Activated CD4-positive, alpha-beta T cell treated with anti-CD3 and anti-CD28 coated beads, Interleukin-2, amount 50 U/mL, for 4 hours (primary cell): ENCODE data around the gene ZNF225.
"Not testable (repeated sequence)": the region's sequence is repeated elsewhere in the genome, so short reads cannot be mapped to it uniquely, and the experiment has no call there.

Experiments used
- DNase-seq, 2 experiments: peaks; one replicate each; pipeline ENCODE4 v3.0.0-alpha.2; 2020

Gene ZNF225

DNA sequence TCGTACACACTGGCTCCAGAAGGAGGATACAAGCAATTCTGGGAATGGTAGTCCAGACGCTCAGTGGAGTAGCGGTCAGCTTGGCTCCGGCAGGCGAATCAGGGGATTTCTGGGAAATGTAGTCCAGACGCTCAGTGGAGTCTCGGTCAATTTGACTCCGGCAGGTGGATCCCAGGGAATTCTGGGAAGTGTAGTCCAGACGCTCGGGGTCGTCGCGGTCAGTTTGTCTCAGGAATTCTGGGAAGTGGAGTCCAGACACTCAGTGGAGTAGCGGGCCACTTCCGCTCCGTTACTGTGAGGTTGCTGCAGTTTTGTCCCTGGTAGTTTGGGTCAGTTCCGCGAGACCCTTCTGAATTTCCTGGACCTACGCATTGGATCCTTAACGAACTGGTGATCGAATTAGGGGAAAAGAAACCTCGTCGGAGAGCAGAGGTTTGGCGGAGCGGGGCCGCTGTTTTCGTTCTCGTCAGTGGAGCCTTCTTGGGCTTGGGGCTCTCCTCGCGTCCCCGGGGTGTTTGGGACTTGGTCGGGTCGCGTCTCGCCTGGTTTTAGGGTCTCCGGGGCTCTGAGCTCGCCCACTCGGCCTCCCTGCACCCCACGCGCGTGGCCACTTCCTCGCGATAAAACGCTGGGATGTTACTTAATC is at the start of gene ZNF225:
ZNF225 (plus strand) TSS at position 262 of the 646 bp plus-strand sequence. CDS start 2,429 bp downstream, outside the sequence.
- peak; percentile 75 to 77 for DNase-seq

DNA sequence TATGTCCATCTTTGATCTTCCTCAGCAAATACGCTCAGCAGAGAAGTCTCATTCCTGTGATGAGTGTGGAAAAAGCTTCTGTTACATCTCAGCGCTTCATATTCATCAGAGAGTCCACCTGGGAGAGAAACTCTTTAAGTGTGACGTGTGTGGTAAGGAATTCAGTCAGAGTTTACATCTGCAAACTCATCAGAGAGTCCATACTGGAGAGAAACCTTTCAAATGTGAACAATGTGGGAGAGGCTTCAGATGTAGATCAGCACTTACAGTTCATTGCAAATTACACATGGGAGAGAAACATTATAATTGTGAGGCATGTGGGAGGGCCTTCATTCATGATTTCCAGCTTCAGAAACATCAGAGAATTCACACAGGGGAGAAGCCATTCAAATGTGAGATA is 46.9 kb upstream of the ZNF225 start:
- no peak for DNase-seq

DNA sequence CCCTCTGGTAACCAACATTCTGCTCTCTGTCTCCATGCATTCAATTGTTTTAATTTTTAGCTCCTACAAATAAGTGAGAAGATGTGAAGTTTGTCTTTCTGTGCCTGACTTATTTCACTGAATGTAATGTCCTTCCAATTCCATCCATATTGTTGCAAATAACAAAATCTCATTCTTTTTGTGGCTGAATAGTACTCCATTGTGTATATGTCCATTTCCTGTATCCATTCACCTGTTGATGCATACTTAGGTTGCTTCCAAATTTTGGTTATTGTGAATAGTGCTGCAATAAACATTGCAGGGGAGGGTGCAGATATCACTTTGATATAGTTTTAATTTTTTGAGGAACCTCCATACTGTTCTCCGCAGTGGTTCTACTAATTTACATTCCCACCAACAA is 43.8 kb upstream of the ZNF225 start:
- DNase-seq: no peak

DNA sequence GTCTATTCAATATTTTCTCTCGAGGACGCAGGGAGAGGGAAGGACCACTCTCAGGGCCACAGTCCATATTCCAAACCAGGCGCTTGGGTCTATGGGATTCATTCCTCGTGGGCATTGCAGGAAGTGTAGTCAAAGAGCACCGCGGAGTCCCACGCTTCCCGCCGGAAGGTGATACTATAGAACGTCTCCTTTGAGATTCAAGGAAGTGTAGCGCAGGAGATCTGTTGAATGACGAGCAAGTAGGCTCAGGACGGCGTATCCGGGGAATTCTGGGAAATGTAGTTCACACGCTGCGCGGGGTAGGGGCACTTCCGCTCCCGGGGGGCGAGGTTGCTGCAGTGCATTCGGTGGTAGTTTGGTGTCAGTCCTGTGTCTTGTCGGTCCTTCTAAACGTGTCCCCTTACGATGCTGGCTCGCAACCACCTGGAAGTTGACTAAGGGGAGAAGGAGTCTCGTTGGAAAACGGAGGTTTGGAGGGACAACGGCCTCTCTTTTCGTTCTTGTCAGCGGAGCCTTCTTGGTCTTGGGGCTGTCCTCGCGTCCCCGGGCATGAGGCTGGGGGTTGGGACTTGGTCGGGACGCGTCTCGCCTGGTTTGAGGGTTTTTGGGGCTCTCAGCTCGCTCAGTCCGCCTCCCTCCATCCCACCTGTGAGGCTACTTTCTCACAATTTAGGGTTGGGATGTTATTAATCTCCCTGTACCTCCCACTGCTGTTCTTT is 41.2 kb upstream of the ZNF225 start, which contains the start of gene ZNF284:
ZNF284 (plus strand) TSS at position 336 of the 719 bp plus-strand sequence. CDS start 4,231 bp downstream, outside the sequence.
- DNase-seq: peak; percentile 80

DNA sequence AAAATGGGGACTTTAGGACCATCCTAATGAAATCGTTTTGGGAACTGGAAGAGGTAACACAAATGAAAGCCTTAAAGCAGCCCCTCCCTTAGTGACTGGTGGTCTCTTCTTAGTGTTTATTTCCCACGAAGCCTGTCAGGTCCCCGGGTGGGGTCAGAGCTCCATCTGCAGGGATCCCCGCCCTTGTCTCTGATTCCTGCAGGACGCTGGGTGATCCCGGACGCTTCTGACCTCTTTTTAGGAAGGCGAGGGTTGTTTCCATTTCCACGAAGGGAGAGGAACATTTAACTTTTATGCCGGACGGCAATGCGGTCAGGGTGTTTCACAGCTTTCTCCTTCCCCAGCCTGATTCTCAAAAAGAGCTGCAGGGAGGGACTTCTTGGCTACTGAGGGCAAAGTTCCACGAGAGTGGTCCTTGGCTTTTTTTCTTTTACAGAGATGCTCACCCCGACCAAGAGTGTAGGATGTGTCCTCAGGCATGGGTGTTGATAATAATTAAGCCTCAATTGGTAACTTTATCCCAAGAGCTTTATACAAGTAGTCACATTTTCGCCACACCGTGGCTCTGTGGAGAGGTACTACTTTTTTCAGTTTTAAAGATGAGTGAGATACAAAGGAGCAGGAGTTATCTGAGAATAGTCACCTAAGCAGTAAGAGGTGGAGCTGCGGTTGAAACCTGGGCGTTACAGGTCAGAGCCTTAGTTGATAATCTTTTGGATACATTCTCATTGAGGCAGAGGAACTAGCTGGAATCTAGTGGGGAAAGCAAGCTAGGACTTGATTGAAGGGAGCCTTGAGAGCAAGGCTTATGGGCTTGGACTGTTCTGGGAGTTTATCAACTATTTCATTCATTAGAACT is 40.4 kb upstream of the ZNF225 start:
- DNase-seq: no peak

DNA sequence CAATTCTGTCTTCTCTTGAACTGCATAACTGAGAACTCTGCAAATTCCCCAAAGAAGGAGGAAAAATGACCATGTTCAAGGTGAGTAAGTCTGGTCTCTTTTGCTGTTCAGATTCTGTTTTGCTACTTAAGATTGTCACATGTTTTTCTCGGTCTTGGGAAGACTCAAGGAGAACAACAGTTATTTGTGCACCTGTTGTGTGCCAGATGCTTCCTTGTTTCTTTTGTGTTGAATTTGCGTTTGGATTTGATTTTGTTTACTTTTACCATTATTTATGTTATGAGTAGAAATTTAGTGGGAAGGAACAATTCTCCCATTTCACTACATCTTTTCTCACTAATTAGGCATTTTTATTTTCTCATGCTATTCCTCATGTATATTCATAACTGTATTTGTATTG is 36.9 kb upstream of the ZNF225 start:
- DNase-seq: no peak

DNA sequence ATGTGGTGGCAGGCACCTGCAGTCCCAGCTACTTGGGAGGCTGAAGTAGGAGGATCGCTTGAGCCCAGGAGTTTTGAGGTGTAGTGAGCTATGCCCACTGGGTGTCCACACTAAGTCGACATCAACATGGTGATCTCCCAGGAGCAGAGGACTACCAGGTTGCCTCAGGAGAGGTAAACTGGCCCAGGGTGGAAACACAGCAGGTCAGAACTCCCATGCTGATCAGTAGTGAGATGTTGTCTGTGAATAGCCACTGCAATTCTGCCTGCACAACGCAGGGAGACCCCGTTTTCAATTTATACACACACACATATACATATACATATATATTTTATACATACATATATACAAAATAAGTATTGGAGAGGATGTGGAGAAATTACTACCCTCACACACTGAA is 21.1 kb upstream of the ZNF225 start:
- DNase-seq: no peak

DNA sequence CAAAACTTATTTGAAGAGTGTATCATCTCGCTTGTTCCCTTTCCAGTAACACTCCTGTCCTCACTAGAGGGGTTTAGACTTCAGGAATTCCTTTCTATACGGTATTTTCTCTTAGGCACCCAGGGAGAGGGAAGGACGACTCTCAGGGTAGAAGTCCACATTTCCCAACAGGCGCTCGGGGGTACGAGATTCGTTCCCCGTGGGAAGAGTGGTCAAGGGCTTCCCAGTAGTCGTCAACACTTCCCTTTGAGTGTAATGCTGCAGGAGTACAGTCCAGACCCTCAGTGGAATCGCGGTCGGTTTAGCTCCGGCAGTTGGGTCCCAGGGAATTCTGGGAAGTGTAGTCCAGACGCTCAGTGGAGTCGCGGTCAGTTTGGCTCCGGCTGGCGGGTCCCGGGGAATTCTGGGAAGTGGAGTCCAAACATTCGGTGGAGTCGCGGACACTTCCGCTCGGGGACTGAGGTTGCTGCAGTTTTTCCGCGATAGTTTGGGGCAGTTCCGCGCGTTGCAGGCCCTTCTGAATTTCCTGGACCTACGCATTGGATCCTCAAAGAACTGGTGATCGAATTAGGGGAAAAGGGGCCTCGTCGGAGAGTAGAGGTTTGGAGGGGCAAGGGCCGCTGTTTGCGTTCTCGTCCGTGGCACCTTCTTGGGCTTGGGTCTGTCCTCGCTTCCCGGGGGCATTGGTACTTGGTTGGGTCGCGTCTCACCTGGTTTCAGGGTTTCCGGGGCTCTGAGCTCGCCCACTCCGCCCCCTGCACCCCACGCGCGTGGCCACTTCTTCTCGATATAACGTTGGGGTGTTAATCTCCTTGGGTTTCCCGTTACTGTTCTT is 19.1 kb upstream of the ZNF225 start, which contains the start of gene ZNF224:
ZNF224 (plus strand) TSS at position 431 of the 835 bp plus-strand sequence. CDS start 3,513 bp downstream, outside the sequence.
- peak; percentile 73 to 74 for DNase-seq

DNA sequence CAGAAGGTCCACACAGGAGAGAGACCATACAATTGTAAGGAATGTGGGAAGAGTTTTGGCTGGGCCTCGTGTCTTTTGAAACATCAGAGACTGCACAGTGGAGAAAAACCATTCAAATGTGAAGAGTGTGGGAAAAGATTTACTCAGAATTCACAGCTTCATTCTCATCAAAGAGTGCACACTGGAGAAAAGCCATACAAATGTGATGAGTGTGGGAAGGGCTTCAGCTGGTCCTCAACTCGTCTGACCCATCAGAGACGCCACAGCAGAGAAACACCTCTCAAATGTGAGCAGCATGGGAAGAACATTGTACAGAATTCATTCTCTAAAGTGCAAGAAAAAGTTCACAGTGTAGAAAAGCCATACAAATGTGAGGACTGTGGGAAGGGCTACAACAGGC is 5.4 kb upstream of the ZNF225 start:
- no peak for DNase-seq

DNA sequence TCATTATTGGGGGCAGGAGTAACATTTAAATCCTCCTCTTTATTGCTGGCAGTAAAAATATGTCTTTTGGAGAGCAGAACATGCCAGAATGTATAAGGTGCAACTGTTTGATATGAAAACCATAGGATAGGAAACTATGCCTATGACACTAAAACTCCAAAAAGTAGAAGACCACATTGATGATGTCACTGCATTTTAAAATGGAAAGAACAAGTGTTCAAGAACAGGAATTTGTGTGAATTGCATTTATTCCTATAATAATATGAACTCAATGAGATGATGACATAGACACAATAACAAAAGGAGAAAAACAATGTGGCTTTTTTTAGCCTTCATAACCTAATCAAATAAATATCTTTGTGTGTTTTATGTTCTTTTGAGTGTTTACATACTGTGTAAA is 3.7 kb upstream of the ZNF225 start:
- no peak for DNase-seq

DNA sequence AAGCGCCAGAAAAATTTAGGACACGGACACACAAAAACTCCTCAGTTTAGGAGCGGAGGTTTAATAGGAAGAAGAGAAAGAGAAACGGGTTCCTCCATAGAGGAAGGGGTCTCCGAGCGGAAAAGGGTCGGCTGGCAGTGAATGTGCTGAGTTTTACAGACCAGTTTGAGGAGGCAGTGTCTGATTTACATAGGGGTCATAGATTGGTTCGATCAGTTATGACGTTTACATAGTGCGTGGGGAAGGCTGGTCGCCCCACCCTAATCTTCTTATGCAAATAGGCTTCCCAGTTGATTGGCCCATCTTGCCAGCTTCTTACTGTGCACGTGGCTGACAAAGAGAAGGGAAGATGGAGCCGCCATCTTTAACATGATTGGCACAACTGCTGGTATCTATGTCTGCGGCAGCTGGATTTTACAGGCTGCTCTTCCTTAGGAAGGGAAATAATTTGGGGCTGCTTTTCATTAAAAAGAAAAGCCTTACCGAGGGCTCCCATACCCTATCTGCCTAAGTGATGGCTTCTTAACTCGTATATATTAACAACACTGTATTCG is 1.2 kb upstream of the ZNF225 start:
- no peak for DNase-seq

DNA sequence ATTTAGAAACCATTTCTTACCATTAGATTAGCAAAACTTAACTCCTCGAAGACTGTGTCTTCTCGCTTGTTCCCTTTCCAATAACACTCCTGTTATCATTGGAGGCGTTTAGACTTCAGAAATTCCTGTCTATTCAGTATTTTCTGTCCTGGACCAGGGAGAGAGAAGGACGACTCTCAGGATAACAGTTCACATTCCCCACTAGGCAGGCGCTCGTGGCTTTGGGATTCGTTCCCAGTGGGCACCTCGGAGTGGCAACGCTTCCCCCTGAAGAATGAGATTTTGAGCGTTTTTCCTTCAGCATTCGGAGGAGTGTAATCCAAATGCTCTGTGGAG is 429 bp upstream of the ZNF225 start:
- DNase-seq: no peak

DNA sequence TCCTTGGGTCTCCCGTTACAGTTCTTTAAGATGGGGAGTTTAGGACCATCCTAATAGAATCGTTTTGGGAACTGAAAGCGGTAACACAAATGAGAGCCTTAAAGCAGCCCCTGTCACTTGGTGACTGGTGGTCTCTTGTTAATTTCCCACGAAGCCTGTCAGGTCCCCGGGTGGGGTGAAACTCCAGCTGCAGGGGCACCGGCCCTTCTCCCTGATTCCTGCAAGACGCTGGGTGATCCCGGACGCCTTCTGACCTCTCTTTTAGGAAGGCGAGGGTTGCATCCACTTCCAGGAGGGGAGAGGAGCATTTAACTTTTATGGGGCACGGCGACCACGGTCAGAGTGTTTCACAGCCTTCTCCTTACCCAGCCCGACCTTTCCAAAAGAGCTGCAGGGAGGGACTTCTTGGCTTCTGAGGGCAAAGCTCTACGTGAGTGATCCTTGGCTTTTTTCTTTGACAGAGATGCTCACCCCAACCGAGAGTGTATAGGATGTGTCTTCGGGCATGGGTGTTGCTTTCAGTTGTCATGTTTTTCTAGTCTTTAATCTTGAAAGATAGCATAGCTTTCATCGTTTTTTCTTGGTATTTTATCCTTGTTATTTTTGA is 688 bp downstream of the ZNF225 start:
- no peak for DNase-seq

DNA sequence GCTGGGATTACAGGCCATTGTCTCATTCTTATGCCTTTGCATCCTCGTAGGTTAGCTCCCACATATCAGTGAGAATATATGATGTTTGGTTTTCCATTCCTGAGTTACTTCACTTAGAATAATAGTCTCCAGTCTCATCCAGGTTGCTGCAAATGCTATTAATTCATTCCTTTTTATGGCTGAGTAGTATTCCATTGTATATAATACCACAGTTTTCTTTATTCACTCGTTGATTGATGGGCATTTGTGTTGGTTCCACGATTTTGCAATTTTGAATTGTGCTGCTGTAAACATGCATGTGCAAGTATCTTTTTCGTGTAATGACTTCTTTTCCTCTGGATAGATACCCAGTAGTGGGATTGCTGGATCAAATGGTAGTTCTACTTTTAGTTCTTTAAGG is 8.0 kb downstream of the ZNF225 start:
- DNase-seq: not testable (repeated sequence)

DNA sequence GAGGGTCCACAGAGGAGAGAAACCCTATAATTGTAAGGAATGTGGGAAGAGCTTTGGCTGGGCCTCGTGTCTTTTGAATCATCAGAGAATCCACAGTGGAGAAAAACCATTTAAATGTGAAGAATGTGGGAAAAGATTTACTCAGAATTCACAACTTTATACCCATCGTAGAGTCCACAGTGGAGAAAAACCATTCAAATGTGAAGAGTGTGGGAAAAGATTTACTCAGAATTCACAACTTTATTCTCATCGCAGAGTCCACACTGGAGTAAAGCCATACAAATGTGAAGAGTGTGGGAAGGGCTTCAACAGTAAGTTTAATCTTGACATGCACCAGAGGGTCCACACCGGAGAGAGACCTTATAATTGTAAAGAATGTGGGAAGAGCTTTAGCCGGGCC is 18.8 kb downstream of the ZNF225 start:
- no peak for DNase-seq

DNA sequence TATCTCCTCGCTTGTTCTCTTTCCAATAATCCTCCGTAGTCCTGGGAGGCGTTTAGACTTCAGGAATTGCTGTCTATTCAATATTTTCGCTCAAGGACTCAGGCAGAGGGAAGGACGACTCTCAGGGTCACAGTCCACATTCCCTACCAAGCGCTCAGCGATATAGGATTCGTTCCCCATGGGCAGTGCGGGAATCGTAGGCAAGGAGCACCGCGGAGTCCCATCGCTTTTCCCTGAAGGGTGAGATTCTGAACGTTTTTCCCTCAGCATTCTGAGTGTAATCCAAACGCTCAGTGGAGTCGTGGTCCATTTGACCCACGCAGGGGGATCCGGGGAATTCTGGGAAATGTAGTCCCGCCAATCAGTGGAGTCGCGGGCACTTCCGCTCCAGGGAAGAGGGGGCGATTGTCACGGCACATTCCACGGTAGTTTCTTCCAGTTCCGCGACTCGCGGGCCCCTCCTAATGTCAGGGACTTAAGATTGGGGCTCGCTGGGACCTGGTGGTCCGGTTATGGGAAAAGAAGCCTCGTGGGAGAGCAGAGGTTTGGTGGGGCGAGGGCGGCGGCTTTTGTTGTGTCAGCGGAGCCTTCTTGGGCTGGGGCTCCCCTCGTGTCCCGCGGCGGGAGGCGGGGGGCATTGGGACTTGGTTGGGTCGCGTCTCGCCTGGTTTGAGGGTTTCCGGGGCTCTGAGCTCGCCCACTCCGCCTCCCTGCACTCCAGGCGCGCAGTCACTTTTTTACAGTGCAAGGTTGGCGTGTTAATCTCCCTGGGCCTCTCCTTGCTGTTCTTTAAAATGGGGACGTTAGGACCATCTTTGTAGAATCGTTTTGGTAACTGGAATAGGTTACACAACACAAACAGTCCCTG is 28.2 kb downstream of the ZNF225 start, which contains the start of gene ZNF234:
ZNF234 (plus strand) TSS at position 364 of the 868 bp plus-strand sequence. CDS start 3,079 bp downstream, outside the sequence.
- DNase-seq: peak; percentile 68

DNA sequence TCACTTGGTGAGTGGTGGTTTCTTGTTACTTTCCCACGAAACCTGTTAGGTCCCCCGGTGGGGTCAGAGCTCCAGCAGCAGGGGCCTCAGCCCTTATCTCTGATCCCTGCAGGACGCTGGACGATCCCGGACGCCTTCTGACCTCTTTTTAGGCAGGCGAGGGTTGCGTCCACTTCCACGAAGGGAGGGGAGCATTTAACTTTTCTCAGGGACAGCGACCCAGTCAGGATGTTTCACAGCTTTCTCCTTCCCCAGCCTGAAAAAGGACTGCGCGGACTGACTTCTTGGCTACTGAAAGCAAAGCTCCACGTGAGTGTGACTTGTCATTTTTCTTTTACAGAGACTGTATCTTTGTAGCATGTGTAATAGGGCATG is 28.8 kb downstream of the ZNF225 start:
- DNase-seq: no peak

DNA sequence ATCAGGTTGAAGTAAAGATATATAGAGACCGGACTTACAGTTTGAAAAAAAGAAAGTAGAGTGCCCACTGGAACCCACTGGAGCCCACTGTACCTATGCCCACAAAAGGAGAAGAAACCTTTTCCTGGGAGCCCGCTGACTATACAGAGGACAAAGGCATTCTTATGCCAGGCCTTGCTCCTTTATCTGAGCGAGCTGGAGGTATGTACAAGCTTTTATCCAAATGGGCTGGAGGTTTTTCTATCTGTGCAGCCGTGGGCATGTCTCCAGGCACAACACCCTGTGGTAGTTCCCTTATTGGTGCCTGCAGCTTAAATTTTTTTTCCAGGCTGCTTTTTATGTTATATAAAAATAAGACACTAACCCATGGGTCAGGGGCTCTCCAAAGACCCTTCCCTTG is 36.6 kb downstream of the ZNF225 start:
- DNase-seq: no peak

DNA sequence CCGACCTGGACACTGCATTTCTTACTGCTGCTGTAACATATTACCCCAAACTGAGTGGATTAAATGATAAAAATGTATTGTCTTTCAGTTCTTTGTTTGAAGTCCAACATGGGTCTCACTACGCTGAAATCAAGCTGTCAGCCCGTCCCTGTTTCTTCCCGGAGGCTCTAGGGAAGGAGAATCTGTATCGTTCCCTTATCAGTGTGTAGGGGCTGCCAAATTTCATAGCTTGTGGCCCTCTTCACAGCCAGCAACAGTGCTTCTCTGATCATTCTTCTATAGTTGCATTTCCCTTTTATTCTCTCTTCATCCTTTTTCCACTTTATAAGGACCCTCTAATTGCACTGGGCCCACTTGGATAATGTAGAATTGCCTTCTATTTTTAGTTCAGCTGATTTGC is 38.3 kb downstream of the ZNF225 start:
- DNase-seq: no peak

DNA sequence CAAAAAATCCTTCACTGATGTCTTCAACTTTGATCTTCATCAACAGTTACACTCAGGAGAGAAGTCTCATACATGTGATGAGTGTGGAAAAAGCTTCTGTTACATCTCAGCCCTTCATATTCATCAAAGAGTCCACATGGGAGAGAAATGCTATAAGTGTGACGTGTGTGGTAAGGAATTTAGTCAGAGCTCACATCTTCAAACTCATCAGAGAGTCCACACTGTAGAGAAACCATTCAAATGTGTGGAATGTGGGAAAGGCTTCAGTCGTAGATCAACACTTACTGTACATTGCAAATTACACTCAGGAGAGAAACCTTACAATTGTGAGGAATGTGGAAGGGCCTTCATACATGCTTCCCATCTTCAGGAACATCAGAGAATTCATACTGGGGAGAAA is 43.3 kb downstream of the ZNF225 start:
- DNase-seq: no peak

DNA sequence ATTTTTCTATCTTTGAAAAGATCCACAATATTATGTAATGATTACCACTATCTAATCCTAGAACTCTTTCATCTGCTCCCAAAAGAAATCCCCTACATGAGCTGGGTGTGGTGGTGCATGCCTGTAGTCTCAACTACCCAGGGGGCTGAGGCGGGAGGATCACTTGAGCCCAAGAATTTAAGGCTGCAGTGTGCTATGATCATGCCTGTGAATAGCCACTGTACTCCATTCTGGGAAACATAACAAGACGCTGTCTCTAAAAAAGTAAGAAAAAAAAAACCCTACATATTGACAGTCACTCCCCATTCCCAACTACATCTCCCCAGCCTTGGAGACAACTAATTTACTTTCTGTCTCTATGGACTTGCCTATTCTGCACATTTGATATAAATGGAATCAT is 50.6 kb downstream of the ZNF225 start:
- DNase-seq: no peak
